ENCODE results near the gene REM2. TPM values are rescaled to one million over a fixed set of nuclear protein-coding genes. Genes with fewer than 3 reads are reported as not detected.

REM2 gene
- total RNA-seq, 1 experiment from 2014 or later: 0.18 TPM

GRCh38 chr14:22886500-22887259, 3.7 kb downstream of the REM2 start:
- ChIA-PET CTCF (interaction anchor here (0.6 to 0.8 kb wide), 2 partner anchors 15 to 30 kb away, joined by 3 to 4 read pairs; partner anchors contain the start of gene LRP10), POLR2A (ENCODE audit: unreplicated experiment) (no interaction called here)
- H3F3A ChIP-seq (ENCODE audit: low read length, unreplicated experiment): no peaks in the 10 kb centered on the region
- H2AFZ ChIP-seq (ENCODE audit: low read length): peak overlapping the region; percentile 90
- no peaks in the 10 kb centered on the region for H3K27me3 ChIP-seq (ENCODE audit: low read length)
- peaks cover 11% of the 10 kb centered on the region for H3K79me2 ChIP-seq (ENCODE audit: low read length)
- peaks cover 29% of the 10 kb centered on the region for H3K4me1 ChIP-seq (ENCODE audit: insufficient read depth, low read length)
- peak overlapping the region; percentile 92 for H3K4me2 ChIP-seq (ENCODE audit: low read length)
- H3K4me3 ChIP-seq (ENCODE audit: low read length): peak overlapping the region; percentile 68
- peak overlapping the region; percentile 81 for H3K9ac ChIP-seq (ENCODE audit: low read length)
- H4K20me1 ChIP-seq (ENCODE audit: low read length): no peaks in the 10 kb centered on the region
- intact Hi-C loops (cut with micrococcal nuclease): loop anchor here (1.0 kb wide), 1 partner anchor 14 kb away; no protein-coding TSS in a partner anchor
- no peak for TF ChIP-seq EZH2 (IDR thresholded peaks at IDR 0.05; ENCODE audit: low read length, unreplicated experiment)
- no peak; the same call in 1 of the 2 replicates for TF ChIP-seq CTCF (conservative IDR thresholded peaks at IDR 0.05; ENCODE audit: low read depth, low read length)
- TF ChIP-seq EZH2phosphoT487 (IDR thresholded peaks at IDR 0.05; ENCODE audit: borderline replicate concordance, low read length): no peak
- H3K36me3 ChIP-seq (ENCODE audit: low read depth, low read length): no peaks in the 10 kb centered on the region
- ATAC-seq: peak; percentile 66
- H3K27ac ChIP-seq (ENCODE audit: low read length): peak overlapping the region; percentile 67
- no peaks in the 10 kb centered on the region for H3K9me2 ChIP-seq (replicated peaks; ENCODE audit: low read length)
- H3K9me3 ChIP-seq (ENCODE audit: low read length): no peaks in the 10 kb centered on the region
- no TSS peak for BruUV-seq (replicated peaks)
- peak; percentile 74 for DNase-seq

GRCh38 chr14:22887260-22887989, 4.4 kb downstream of the REM2 start:
- Histone ChIP-seq H4K20me1 (ENCODE audit: low read length) (no peaks in the 10 kb centered on the region), H3K27ac (ENCODE audit: low read length) (peak overlapping the region; percentile 67), H3K4me1 (ENCODE audit: insufficient read depth, low read length) (peaks cover 23% of the 10 kb centered on the region), H3K4me2 (ENCODE audit: low read length) (peak overlapping the region; percentile 92), H3K79me2 (ENCODE audit: low read length) (peaks cover 11% of the 10 kb centered on the region), H3F3A (ENCODE audit: low read length, unreplicated experiment) (no peaks in the 10 kb centered on the region), H3K27me3 (ENCODE audit: low read length) (no peaks in the 10 kb centered on the region), H3K9me2 (replicated peaks; ENCODE audit: low read length) (no peaks in the 10 kb centered on the region), H3K36me3 (ENCODE audit: low read depth, low read length) (no peaks in the 10 kb centered on the region), H3K9me3 (ENCODE audit: low read length) (no peaks in the 10 kb centered on the region), H3K4me3 (ENCODE audit: low read length) (peak overlapping the region; percentile 68), H3K9ac (ENCODE audit: low read length) (peak overlapping the region; percentile 81), H2AFZ (ENCODE audit: low read length) (peak overlapping the region; percentile 90)
- TSS peak; percentile 70 for BruUV-seq (replicated peaks)
- CTCF ChIA-PET: interaction anchor here (0.8 kb wide), 1 partner anchor 16 kb away, joined by 4 read pairs; the partner anchor contains the start of gene LRP10
- intact Hi-C loops (cut with micrococcal nuclease): loop anchor here (1.0 kb wide), 1 partner anchor 15 kb away; no protein-coding TSS in a partner anchor
- no peak for TF ChIP-seq CTCF (conservative IDR thresholded peaks at IDR 0.05; ENCODE audit: low read depth, low read length)
- no peak for TF ChIP-seq EZH2 (IDR thresholded peaks at IDR 0.05; ENCODE audit: low read length, unreplicated experiment)
- TF ChIP-seq EZH2phosphoT487 (IDR thresholded peaks at IDR 0.05; ENCODE audit: borderline replicate concordance, low read length): no peak
- POLR2A ChIA-PET (ENCODE audit: unreplicated experiment): no interaction called here
- DNase-seq (peak; percentile 95), ATAC-seq (peak; percentile 85)
